Hepatocyte (in vitro differentiated cells): Measurements from ENCODE around the gene SF3B4.

ENCODE experiments used
- CTCF ChIP-seq: fragments of 200-600 bp; sonication (generic); IDR thresholded peaks from 2 replicates; pipeline ENCODE4 v1.5.1; 2016; ENCODE audit warnings: antibody characterized with exemption, mild to moderate bottlenecking; ENCODE audit not compliant: poor library complexity
- EZH2 ChIP-seq: fragments of 200-600 bp; sonication (generic); IDR thresholded peaks from 2 replicates; pipeline ENCODE4 v1.6.1; 2016; ENCODE audit warnings: antibody characterized with exemption, mild to moderate bottlenecking, borderline replicate concordance

DNA sequence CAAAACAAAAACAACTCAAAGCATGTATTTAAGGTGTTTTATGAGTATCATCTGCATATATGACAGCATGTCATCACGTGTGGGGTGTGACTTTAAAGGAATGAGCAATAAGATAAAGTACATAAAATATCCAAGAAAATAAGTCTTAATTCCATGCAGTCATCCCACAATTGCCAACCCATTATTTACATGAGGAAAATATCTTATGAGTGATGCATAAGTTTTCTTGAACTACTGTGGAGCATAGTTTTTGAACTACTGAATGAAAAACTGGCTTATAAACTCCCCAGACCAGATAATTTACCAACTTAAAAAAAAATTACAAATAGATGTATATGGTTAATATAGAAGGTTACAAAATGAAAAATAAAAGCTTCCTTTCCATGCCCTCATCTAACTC lies 38.8 kb upstream of the SF3B4 start:
- no peak for TF ChIP-seq CTCF
- TF ChIP-seq EZH2, result no peak
